Upper lobe of left lung (tissue), 6 donors: ENCODE results near the gene DNHD1. TPM values are rescaled to one million over a fixed set of nuclear protein-coding genes. Genes with fewer than 3 reads are reported as not detected.

Source experiments
- ATAC-seq, 2 donors: fragments of 200-7000 bp; cut with Tn5 transposase; one replicate each; pipeline ENCODE4 v1.9.1; 2022; ENCODE audit warnings: mild to moderate bottlenecking in 2 of 2, moderate library complexity in 2 of 2; ENCODE audit not compliant: low FRiP score in 2 of 2
- DNase-seq, 2 donors: peaks; one replicate each; pipeline ENCODE4 v3.0.0-alpha.2; 2019 to 2020
- H3K27ac ChIP-seq, 4 donors: fragments of 200-600 bp; sonication (generic); one replicate each; pipeline ENCODE4 v1.5.1; 2016 to 2019
- H3K27me3 ChIP-seq, 4 donors: fragments of 200-600 bp; sonication (generic); one replicate each; pipeline ENCODE4 v1.5.1; 2017 to 2019
- H3K36me3 ChIP-seq, 4 donors: fragments of 200-600 bp; sonication (generic); one replicate each; pipeline ENCODE4 v1.5.1; 2016 to 2019
- H3K4me1 ChIP-seq, 4 donors: fragments of 200-600 bp; sonication (generic); one replicate each; pipeline ENCODE4 v1.5.1; 2018 to 2019
- H3K4me3 ChIP-seq, 4 donors: fragments of 200-600 bp; sonication (generic); one replicate each; pipeline ENCODE4 v1.5.1; 2017 to 2019; ENCODE audit warnings: mild to moderate bottlenecking in 2 of 4, moderate library complexity in 1 of 4
- H3K9me3 ChIP-seq, 4 donors: fragments of 200-600 bp; sonication (generic); one replicate each; pipeline ENCODE4 v1.5.1; 2018 to 2019
- CTCF ChIP-seq, 6 experiments: fragments of 450-650 bp in 4 of 6; fragments of 200-600 bp in 2 of 6; sonication (generic) in 2 of 6; IDR thresholded peaks; one replicate each; pipeline ENCODE4 v1.5.1; 2016 to 2019; ENCODE audit warnings: antibody characterized with exemption in 6 of 6
- EP300 ChIP-seq, 4 donors: sonication (generic); formaldehyde crosslinking; IDR thresholded peaks; one replicate each; pipeline ENCODE4 v1.5.1; 2017; ENCODE audit warnings: antibody characterized with exemption in 4 of 4, control low read depth in 2 of 4
- POLR2A ChIP-seq, 4 donors: fragments of 450-650 bp; IDR thresholded peaks; one replicate each; pipeline ENCODE4 v1.5.1; 2016 to 2017; ENCODE audit warnings: antibody characterized with exemption in 4 of 4, mild to moderate bottlenecking in 2 of 4
- POLR2AphosphoS5 ChIP-seq, 2 donors: sonication (generic); formaldehyde crosslinking; IDR thresholded peaks; one replicate each; pipeline ENCODE4 v1.5.1; 2017; ENCODE audit warnings: antibody characterized with exemption in 2 of 2
- WGBS, 2 donors: methylation state at CpG; one replicate each; pipeline ENCODE4 v1.1.5; 2017 to 2018; 5-methylcytosine and 5-hydroxymethylcytosine counted together
- total RNA-seq, 6 donors: library from RNA; depleted of rRNA in 4 of 6; stranded (reverse); fragments of >200 nt in 4 of 6; gene quantifications; one replicate each; pipeline versions ENCODE4 v1.1.0 to v1.2.1, GENCODE V29; 2016 to 2021
- donor health status: DM: no; HTN: no; CAD: no; lungs with moderate emphysema.
- donor health status: DM: no; HTN: yes; CAD: no; lungs with severe emphysema.

DNHD1 gene
- total RNA-seq, 6 donors from 2014 or later, result 10.5 to 79.6 (median 21.6) TPM

GRCh38 chr11:6583584-6583983 lies 86.5 kb downstream of the DNHD1 start:
- H3K9me3 ChIP-seq, result peaks cover 4 to 14% (median 9%) of the 10 kb centered on the region in 4 donors
- H3K27ac ChIP-seq, result no peak overlapping the region
- TF ChIP-seq EP300 (IDR thresholded peaks at IDR 0.05) (no peak), CTCF (IDR thresholded peaks at IDR 0.05) (no peak), POLR2AphosphoS5 (IDR thresholded peaks at IDR 0.05) (no peak), POLR2A (IDR thresholded peaks at IDR 0.05) (no peak)
- H3K4me3 ChIP-seq, result no peak overlapping the region
- DNase-seq (no peak), ATAC-seq (no peak)
- WGBS, 2 donors, result 96 to 98% methylated on average over 1 of the region's 1 CpG
- no peaks in the 10 kb centered on the region for H3K27me3 ChIP-seq
- no peaks in the 10 kb centered on the region for H3K36me3 ChIP-seq
- no peaks in the 10 kb centered on the region for H3K4me1 ChIP-seq

- no peak for DNase-seq
- Histone ChIP-seq H3K36me3 (no peaks in the 10 kb centered on the region), H3K9me3 (peaks cover 4 to 14% (median 9%) of the 10 kb centered on the region in 4 donors), H3K4me1 (no peaks in the 10 kb centered on the region), H3K27ac (no peak overlapping the region), H3K4me3 (no peak overlapping the region), H3K27me3 (no peaks in the 10 kb centered on the region)
- TF ChIP-seq EP300 (IDR thresholded peaks at IDR 0.05) (no peak), POLR2AphosphoS5 (IDR thresholded peaks at IDR 0.05) (no peak), POLR2A (IDR thresholded peaks at IDR 0.05) (no peak), CTCF (IDR thresholded peaks at IDR 0.05) (no peak)
- ATAC-seq, result no peak
- WGBS, 2 donors, result 92 to 97% methylated on average over 4 of the region's 4 CpGs
These were observed 87.4 kb downstream of the DNHD1 start for GRCh38 chr11:6584528-6584927.

- DNase-seq, result peak in 1 of 2 donors; percentile 69
- no peaks in the 10 kb centered on the region for H3K4me1 ChIP-seq
- 95 to 99% methylated on average over 10 to 25 of the region's 25 CpGs for WGBS, 2 donors
- no peak overlapping the region for H3K27ac ChIP-seq
- TF ChIP-seq POLR2AphosphoS5 (IDR thresholded peaks at IDR 0.05) (no peak), POLR2A (IDR thresholded peaks at IDR 0.05) (no peak)
- H3K9me3 ChIP-seq, result peaks cover 4 to 14% (median 9%) of the 10 kb centered on the region in 4 donors
- H3K36me3 ChIP-seq, result peaks cover 0 to 2% (median 0%) of the 10 kb centered on the region in 4 donors
- ATAC-seq, result peak; percentile 23 to 34
- H3K27me3 ChIP-seq, result no peaks in the 10 kb centered on the region
- H3K4me3 ChIP-seq, result no peak overlapping the region
These were observed 89.6 kb downstream of the DNHD1 start for GRCh38 chr11:6586434-6587359.

GRCh38 chr11:6587360-6587953 lies 90.4 kb downstream of the DNHD1 start:
- DNase-seq (no peak), ATAC-seq (no peak)
- Histone ChIP-seq H3K4me3 (no peak overlapping the region), H3K27ac (no peak overlapping the region), H3K27me3 (no peaks in the 10 kb centered on the region), H3K4me1 (no peaks in the 10 kb centered on the region), H3K9me3 (peaks cover 4 to 14% (median 9%) of the 10 kb centered on the region in 4 donors), H3K36me3 (peaks cover 0 to 10% (median 2%) of the 10 kb centered on the region in 4 donors)
- WGBS, 2 donors, result 87 to 88% methylated on average over 11 of the region's 11 CpGs
- TF ChIP-seq EP300 (IDR thresholded peaks at IDR 0.05) (no peak), CTCF (IDR thresholded peaks at IDR 0.05) (no peak), POLR2A (IDR thresholded peaks at IDR 0.05) (no peak), POLR2AphosphoS5 (IDR thresholded peaks at IDR 0.05) (no peak)

GRCh38 chr11:6588018-6588417 lies 90.9 kb downstream of the DNHD1 start:
- no peaks in the 10 kb centered on the region for H3K27me3 ChIP-seq
- no peaks in the 10 kb centered on the region for H3K4me1 ChIP-seq
- DNase-seq (no peak), ATAC-seq (no peak)
- no peak overlapping the region for H3K27ac ChIP-seq
- 96 to 98% methylated on average over 1 of the region's 1 CpG for WGBS, 2 donors
- no peak overlapping the region for H3K4me3 ChIP-seq
- TF ChIP-seq POLR2A (IDR thresholded peaks at IDR 0.05) (no peak), EP300 (IDR thresholded peaks at IDR 0.05) (no peak), CTCF (IDR thresholded peaks at IDR 0.05) (no peak), POLR2AphosphoS5 (IDR thresholded peaks at IDR 0.05) (no peak)
- H3K9me3 ChIP-seq, result peaks cover 4 to 12% (median 8%) of the 10 kb centered on the region in 4 donors
- H3K36me3 ChIP-seq, result peaks cover 0 to 11% (median 3%) of the 10 kb centered on the region in 4 donors
